ENCODE measurements around the gene NBL1.

NBL1 gene

GRCh38 chr1:19676438-19676922 lies 32.4 kb downstream of the NBL1 start:
- no peak for DNase-seq

- no peak for DNase-seq
These were observed 34.4 kb downstream of the NBL1 start for GRCh38 chr1:19678493-19678892.

- DNase-seq, result no peak
These were observed 34.9 kb downstream of the NBL1 start for GRCh38 chr1:19678931-19679453.

DNA sequence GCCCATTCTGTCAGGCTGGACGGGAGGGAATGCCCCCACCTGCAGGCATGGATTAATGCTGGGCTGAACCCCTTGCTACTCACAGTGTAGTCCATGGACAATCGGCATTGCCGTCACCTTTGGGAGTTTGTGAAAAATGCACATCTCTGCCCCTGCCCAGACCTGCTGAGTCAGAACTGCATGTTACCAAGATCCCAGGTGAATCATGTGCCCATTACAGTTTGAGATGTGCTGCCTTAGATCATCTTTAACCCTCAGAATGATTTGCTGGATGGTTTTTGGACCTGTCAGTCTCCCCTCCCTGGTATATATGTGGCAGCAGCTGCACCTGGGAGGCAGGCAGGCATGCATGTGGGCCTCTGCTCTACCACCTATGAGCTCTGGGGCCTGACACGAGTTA lies 35.6 kb downstream of the NBL1 start:
- DNase-seq, result no peak

- no peak for DNase-seq
These were observed 36.5 kb downstream of the NBL1 start for GRCh38 chr1:19680644-19681043.

DNA sequence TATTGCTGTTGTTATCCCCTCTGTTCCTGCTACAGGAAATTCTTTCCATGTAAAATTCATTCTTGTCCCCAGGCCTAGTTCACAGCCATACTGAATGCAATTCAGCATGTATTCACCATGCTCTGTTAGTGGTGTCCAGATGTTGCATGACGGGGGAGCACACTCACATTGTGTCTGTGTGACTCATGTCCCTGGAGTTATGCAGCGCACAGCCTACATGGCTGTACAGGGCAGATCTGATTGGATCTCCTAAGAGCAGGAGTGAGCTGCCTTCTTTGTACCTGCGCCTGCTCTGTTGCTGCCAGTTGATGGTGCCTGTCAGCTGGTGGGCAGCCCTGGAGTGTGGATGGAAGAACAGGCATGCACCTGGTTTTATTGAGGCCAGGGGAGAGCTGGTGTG lies 38.1 kb downstream of the NBL1 start:
- no peak for DNase-seq

DNA sequence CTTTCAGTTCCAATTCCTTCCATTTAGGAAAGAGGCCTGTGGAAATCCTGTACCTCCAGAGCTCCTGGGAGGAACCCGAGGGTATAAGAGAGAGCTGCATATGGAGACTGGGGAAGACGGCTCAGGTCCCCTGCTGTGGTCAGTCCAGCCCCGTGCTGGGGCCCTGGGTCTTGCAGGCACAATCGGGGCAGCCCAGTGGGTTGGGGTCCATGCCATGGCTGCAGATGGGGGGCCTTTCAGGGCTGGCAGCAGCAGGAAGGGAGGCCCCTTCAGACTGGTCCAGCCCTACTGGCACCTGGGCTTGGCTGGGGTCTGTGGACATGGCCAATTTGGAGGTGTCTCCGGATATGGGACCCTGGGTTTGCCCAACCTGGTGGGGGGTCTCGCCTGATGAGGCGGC lies 38.8 kb downstream of the NBL1 start:
- DNase-seq, result no peak

- no peak for DNase-seq
These were observed 39.2 kb downstream of the NBL1 start for GRCh38 chr1:19683351-19683750.

DNA sequence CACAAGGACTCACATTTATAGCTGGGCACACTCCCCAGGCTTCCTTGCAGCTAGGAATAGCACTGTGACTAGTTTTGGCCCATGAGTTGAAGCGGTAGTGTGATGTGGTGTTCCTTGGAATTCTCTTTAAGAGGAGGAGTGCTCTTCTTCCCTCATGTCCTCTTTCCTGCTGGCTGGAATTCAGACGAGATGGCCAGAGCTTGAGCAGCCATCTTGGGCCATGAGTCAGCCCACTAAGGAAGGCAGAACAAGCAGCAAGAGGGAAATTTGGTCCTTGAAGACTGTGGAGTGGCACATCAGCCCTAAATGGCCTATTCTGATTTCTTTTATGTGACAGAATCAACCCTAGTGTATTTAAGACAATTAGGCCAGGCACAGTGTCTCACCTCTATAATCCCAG lies 40.6 kb downstream of the NBL1 start:
- no peak for DNase-seq

- DNase-seq, result no peak
These were observed 41.9 kb downstream of the NBL1 start for GRCh38 chr1:19685994-19686393.

DNA sequence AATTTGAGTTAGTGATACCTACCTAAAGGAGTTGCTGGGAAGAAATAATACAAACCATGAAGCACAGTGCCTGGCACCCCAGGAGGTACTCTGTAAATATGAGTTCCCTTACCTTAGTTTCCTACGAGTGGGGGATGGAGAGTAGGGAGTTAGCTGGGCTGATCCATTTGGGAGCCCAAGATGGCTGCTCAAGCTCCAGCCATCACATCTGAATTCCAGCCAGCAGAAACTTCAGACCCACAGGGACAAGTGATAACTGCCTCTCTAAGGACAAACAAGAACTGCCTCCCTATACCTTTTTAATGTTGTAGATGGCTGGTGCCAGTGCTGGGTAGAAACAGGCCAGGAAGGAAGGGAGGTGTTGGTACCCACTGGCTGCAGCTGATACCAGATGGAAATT lies 43.3 kb downstream of the NBL1 start:
- DNase-seq, result no peak

- peak; percentile 77 for DNase-seq
These were observed 44.1 kb downstream of the NBL1 start for GRCh38 chr1:19688041-19688842.

DNA sequence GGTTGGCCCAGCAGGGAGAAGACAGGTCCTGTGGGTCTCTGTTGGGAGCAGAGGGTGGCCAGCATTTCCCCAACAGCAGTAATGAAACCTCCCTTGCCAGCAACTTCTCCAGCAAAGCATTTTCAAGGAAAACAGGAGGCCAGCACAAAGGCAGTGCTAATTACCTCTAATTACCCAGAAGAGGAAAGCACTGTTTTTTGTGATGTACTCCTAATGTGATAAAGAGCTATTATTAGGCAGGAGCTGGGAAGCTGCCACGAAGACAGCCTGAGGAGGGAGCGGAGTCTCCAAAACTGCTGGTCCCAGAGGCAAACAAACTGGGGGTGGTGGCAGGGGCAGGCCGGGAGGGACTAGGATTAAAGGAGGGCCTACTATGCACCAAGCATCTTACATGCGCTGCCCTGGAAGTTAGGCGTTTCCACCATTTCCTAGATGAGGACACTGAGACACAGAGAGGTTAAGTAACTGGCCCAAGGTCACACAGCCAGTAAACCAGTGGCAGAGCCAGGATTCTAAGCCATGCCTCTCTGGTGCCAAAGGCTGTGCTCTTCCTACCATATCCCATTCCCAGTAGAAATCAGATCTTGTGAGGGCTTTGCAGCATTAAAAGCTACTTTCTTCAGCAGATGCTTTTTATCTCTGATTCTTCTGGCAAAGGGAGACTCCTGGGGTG lies 45.1 kb downstream of the NBL1 start:
- no peak for DNase-seq

GRCh38 chr1:19689856-19690255 lies 45.7 kb downstream of the NBL1 start:
- DNase-seq, result no peak

GRCh38 chr1:19690342-19690741 lies 46.2 kb downstream of the NBL1 start:
- DNase-seq, result no peak

- no peak for DNase-seq
These were observed 50.2 kb downstream of the NBL1 start for GRCh38 chr1:19694298-19694697.

DNA sequence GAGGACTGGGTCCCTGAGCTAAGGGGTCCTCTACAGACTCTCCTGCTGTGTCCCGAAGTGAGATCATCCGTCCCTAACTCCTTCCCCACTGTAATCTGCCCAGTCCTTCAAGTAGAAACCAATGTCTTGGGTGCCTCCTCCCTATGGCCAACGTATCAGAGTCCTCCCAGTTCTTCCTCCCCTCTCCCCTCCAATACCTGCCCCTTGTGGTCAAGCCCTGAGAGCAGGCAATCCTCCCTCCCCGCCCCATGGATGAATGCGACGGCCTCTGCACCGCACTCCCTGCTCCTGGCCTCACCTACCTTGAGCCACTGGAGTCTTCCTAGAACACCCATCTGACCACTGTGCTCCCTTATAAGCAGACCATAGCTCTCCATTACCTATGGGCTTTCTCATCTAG lies 51.7 kb downstream of the NBL1 start:
- DNase-seq, result no peak

DNA sequence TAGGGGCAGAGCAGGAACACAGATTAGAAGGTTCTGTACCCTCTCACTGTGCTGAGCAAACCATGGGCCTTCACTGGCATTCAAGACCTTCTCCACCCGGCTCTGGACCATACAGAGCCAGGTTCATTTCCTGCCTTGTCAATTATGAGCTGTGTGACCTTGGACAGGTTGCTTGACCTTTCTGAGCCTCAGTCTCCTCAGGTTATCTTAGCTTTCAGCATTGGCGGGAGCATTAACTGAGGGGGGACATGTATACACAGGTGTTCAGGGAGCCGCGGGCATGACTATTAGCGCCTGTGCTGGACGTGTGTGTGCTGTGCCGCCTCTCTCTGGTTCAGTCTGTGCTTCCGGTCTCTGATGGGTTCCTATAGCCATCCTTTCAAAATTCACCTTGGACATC lies 52.7 kb downstream of the NBL1 start:
- no peak for DNase-seq

GRCh38 chr1:19698181-19698580 lies 54.1 kb downstream of the NBL1 start:
- DNase-seq, result no peak

DNA sequence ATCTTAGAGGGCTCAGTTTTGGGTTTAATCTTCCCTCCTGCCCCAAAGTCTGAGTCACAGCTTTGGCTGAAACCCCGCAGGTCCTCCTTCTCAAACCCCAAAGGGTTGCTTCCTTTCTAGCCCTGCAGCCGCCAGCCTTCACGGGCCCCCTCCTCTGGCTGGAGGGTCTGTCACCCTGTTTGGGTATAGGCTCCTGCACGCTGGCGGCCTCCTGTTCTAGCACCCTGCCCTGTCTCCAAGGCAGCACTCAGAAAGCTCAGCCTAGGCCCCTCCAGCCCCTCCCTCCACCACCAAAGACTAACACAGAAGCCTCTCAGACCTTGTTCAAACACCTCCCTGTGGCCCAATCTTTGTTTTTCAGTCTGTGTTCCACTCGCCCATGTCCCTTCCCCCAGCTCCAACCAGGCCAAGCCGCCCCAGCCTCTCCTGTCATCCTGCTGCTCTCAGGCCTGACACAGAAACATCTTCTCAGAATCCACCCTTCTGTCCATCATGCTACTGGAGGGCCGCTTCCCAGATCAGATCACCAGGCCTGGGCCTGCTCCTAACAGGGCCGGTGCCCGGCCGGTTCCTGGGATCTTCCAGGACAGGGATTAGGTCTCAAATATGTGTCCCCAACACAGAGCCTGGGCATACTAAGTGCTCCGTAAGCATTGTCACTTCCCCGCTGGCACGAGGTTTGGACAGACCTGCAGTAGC lies 56.1 kb downstream of the NBL1 start:
- no peak for DNase-seq

- DNase-seq, result no peak
These were observed 59.2 kb downstream of the NBL1 start for GRCh38 chr1:19703280-19703679.

DNA sequence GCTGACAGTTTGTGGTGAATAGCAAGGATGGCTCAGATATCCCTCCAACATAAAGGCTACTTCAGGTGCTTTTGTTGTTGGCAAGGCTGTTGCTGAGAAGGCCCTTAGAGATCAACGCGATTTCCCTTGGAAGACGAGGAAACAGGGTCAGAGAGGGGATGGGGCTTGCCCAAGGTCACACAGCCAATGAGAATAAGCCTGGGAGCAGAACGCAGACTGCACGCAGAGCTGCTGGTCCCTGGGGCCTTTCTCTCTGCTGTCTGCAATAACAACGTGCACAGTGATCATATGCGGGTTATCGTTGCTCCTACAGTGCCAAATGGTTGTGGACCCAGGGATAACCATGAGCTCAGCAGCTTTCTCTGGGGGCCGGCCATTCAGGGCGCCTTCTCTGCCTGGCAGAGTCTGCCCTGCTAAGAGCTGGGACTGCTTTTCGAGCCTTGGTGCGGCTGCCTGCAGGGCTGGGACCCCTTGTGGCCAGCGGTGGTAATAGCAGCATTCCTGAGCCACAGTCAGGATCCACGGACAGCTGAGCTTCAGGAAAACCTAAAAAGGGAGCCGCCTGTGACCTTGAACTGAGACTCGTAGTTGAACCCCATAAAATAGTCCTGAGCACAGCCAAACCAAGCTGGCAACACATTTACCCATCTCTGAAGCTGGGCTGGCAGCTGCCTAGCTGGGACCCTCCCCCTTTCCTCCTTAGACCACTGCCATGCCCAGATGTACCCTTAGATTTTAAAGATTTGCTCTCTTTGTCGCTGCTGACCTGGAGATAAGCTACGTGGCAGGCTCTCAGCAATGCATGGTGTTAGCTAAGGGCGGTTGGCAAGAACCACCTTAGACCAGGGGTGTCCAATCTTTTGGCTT lies 60.4 kb downstream of the NBL1 start:
- peak; percentile 87 for DNase-seq

DNA sequence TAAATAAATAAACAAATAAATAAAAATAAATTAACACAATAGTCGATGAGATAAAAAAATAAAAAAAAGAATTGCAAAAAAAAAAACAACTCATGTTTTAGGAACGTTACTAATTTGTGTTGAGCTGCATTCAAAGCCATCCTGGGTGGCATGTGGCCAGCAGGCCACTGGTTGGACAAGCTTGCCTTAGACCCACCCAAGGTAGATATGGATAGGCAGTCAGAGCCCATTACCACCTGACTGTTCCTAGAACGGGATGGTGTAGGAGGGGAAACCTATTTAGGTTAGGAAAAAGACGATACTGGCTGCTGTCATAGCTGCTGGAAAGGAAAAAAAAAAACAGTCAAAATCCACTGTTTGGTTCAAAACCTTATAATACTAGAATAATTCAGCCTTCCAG lies 61.4 kb downstream of the NBL1 start:
- no peak for DNase-seq

Data from activated effector memory CD4-positive, alpha-beta T cell treated with anti-CD3 and anti-CD28 coated beads, Interleukin-2, amount 50 U/mL, for 16 hours (primary cell).